NCI-H82 treated with DMSO at 0.1 percent for 48 hours (cell line): ENCODE measurements around the gene CYB5R3.
"Not testable (repeated sequence)": the region's sequence is repeated elsewhere in the genome, so short reads cannot be mapped to it uniquely, and the experiment has no call there.

Experiments used
- DNase-seq: peaks from one replicate; lab custom pipeline; 2025; ENCODE audit not compliant: unreplicated experiment; lab: John Stamatoyannopoulos, UW

The CYB5R3 gene

GRCh38 chr22:42575996-42576574 lies 73.1 kb downstream of the CYB5R3 start:
- DNase-seq: not testable (repeated sequence)

GRCh38 chr22:42574468-42574867 lies 74.7 kb downstream of the CYB5R3 start:
- DNase-seq: not testable (repeated sequence)

- not testable (repeated sequence) for DNase-seq
Measured at GRCh38 chr22:42574046-42574445, 75.1 kb downstream of the CYB5R3 start.

GRCh38 chr22:42571068-42571467 lies 78.1 kb downstream of the CYB5R3 start:
- not testable (repeated sequence) for DNase-seq

GRCh38 chr22:42570580-42570979 lies 78.6 kb downstream of the CYB5R3 start:
- DNase-seq: not testable (repeated sequence)

GRCh38 chr22:42567950-42568349 lies 81.2 kb downstream of the CYB5R3 start:
- DNase-seq: not testable (repeated sequence)
